ENCODE measurements around the gene FEN1.
A peak's percentile ranks its signal among the peaks of the same experiment; 100 is the strongest.

The FEN1 gene

DNA sequence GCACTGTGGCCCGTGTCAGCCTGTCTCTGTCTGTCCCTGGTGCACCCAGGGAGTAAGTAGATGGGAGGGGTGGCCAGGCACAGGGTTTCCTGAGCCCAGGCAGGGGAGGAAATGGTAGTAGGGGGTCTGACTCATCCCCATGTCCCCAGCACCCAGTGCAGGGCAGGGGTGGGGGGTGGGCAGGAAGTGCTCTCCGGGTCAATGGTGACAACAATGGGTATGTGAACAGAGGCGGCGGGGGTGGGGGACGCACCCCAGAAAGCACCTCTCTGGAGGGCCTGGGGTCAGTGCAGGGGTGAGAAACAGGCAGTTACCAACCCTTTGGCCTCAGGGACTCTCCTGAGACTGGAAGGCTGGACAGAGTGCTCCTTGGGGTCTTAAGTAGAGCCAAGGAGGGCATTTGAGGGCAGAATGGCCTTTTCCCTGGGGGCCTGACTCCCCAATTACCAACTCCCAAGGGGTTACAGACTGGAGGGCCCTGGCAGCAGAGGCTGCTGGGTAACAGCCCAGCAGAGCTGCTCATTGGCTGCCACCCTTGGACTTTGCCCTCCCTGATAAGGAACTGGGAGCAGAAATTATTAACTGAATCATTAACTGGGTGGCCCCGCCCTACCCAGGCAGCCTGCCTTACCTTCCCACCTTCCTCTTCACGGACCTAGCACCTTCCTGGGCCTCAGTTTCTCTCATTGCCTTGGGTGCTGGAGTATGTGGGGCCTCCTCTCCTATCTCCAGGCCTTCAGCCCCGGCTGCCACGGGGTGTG lies 36.1 kb upstream of the FEN1 start:
- H3K27ac ChIP-seq (ENCODE audit: low read depth in 2 of 2, low read length in 2 of 2), result peak overlapping the region; percentile 51 to 80
- H3K4me3 ChIP-seq (ENCODE audit: low read length in 2 of 2), result peak overlapping the region; percentile 32 to 60

DNA sequence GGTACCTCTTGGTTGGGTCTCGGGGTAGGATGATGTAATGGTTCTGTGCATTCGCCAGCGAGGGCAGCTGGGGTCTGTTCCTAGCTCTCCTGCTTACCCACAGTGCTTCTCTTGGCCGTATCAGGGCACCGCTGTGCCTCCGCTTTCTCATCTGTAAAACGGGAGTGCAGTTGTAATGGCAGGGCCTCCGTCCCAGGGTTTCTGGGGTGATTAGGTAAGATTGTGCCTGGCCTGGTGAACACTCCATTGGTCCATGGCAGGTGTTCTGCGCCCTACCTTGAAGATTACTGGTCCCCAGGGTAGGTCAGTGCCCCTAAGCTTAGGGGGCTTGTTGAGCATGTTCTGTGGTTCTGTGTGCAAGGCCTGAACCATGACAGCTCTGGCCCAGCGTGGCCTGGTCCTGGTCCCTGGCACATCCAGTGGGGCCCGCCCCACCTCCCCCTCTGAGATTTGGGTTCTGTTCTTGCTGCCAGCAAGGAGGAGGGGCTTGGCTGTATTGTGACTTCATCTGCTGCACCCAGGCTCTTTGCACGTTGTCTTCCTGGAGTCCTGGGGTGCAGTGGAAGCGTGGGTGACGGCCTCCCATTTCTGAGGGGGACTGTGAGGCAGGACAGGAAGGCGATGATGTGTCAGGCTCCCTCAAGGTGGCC lies 35.4 kb upstream of the FEN1 start:
- Histone ChIP-seq H3K9me3 (ENCODE audit: control insufficient read depth in 2 of 2, low read length in 2 of 2) (no peaks in the 10 kb centered on the region), H3K4me3 (ENCODE audit: low read length in 2 of 2) (peak overlapping the region; percentile 32 to 60), H3K27ac (ENCODE audit: low read depth in 2 of 2, low read length in 2 of 2) (peak overlapping the region; percentile 10 to 80), H3K9ac (ENCODE audit: low read depth in 1 of 2, low read length in 2 of 2) (peak overlapping the region; percentile 24 to 26), H3K36me3 (ENCODE audit: control insufficient read depth in 2 of 2, insufficient read depth in 2 of 2, low read length in 2 of 2) (no peaks in the 10 kb centered on the region), H3K4me1 (ENCODE audit: control insufficient read depth in 2 of 2, insufficient read depth in 2 of 2, low read length in 2 of 2) (peaks cover 25 to 28% of the 10 kb centered on the region in 2 donors), H3K27me3 (ENCODE audit: control insufficient read depth in 2 of 2, insufficient read depth in 2 of 2, low read length in 2 of 2) (no peaks in the 10 kb centered on the region)

More for the DNA sequence above, 36.1 kb upstream of the FEN1 start:
- Histone ChIP-seq H3K36me3 (ENCODE audit: control insufficient read depth in 2 of 2, insufficient read depth in 2 of 2, low read length in 2 of 2) (no peaks in the 10 kb centered on the region), H3K9me3 (ENCODE audit: control insufficient read depth in 2 of 2, low read length in 2 of 2) (no peaks in the 10 kb centered on the region), H3K4me1 (ENCODE audit: control insufficient read depth in 2 of 2, insufficient read depth in 2 of 2, low read length in 2 of 2) (peaks cover 31 to 32% of the 10 kb centered on the region in 2 donors), H3K9ac (ENCODE audit: low read depth in 1 of 2, low read length in 2 of 2) (peak overlapping the region; percentile 41 to 53), H3K27me3 (ENCODE audit: control insufficient read depth in 2 of 2, insufficient read depth in 2 of 2, low read length in 2 of 2) (peaks cover 0 to 5% of the 10 kb centered on the region in 2 donors)

DNA sequence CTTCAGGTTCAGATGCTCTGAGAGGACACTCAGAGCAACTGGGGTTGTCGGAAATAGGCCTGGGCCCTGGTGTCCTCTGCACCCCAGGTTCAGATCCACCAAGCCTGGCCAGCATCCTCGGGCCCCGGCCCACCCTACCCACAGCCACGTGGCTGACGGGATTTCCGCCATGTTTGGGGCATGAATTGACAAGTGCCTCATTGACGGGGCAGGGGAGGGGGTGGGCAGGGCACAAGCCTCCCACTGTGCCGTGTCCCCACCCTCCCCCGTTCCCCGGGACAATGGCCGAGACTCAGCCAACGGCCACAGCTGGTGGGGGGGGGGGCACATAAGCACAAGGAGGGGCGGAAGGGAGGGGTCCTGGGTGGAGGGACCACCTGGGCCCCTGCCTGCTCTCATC lies 31.8 kb upstream of the FEN1 start:
- Histone ChIP-seq H3K27ac (ENCODE audit: low read depth in 2 of 2, low read length in 2 of 2) (no peak overlapping the region), H3K36me3 (ENCODE audit: control insufficient read depth in 2 of 2, insufficient read depth in 2 of 2, low read length in 2 of 2) (no peaks in the 10 kb centered on the region), H3K9me3 (ENCODE audit: control insufficient read depth in 2 of 2, low read length in 2 of 2) (no peaks in the 10 kb centered on the region), H3K9ac (ENCODE audit: low read depth in 1 of 2, low read length in 2 of 2) (no peak overlapping the region), H3K27me3 (ENCODE audit: control insufficient read depth in 2 of 2, insufficient read depth in 2 of 2, low read length in 2 of 2) (no peaks in the 10 kb centered on the region), H3K4me1 (ENCODE audit: control insufficient read depth in 2 of 2, insufficient read depth in 2 of 2, low read length in 2 of 2) (peaks cover 17 to 20% of the 10 kb centered on the region in 2 donors), H3K4me3 (ENCODE audit: low read length in 2 of 2) (no peak overlapping the region)

DNA sequence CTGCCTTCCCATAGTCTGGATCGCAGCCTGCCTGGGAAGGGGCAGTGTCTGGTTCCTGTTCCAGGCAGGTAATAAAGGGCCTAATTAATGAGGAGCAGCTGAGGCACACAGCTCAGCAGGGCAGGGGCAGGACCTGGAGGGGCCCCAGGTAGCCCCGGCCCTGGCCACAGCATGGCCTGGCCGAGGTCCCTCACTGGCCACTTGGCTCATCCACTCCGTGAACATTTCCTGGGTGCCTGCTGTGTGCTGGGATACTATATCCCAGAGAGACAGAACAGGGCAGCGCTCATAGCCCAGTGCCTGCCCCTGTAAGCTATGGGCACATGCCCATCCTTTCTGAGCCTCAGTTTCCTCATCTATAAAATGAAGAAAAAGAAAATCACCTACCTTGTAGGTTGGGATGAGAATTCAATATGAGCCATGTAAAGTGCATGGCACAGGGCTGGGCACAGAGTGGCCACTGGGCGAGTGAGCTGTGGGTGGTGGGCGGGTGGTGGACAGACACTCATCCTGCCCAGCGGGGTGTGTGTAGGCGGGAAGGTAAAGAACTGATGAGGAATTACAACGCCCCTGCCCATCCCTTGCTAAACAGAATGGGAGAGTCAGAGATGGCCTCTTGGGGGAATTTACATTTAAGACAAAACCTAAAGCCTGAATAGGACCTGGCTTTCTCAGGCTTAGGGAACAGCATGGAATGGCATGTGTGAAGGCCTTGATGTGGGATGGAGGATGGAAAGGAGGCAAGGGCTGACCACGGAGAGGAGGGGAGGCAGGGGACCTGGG lies 31.1 kb upstream of the FEN1 start:
- H3K36me3 ChIP-seq (ENCODE audit: control insufficient read depth in 2 of 2, insufficient read depth in 2 of 2, low read length in 2 of 2), result no peaks in the 10 kb centered on the region
- H3K27me3 ChIP-seq (ENCODE audit: control insufficient read depth in 2 of 2, insufficient read depth in 2 of 2, low read length in 2 of 2), result no peaks in the 10 kb centered on the region
- no peak overlapping the region for H3K4me3 ChIP-seq (ENCODE audit: low read length in 2 of 2)
- no peak overlapping the region for H3K9ac ChIP-seq (ENCODE audit: low read depth in 1 of 2, low read length in 2 of 2)
- H3K27ac ChIP-seq (ENCODE audit: low read depth in 2 of 2, low read length in 2 of 2), result no peak overlapping the region
- H3K9me3 ChIP-seq (ENCODE audit: control insufficient read depth in 2 of 2, low read length in 2 of 2), result no peaks in the 10 kb centered on the region
- peaks cover 10 to 13% of the 10 kb centered on the region in 2 donors for H3K4me1 ChIP-seq (ENCODE audit: control insufficient read depth in 2 of 2, insufficient read depth in 2 of 2, low read length in 2 of 2)

DNA sequence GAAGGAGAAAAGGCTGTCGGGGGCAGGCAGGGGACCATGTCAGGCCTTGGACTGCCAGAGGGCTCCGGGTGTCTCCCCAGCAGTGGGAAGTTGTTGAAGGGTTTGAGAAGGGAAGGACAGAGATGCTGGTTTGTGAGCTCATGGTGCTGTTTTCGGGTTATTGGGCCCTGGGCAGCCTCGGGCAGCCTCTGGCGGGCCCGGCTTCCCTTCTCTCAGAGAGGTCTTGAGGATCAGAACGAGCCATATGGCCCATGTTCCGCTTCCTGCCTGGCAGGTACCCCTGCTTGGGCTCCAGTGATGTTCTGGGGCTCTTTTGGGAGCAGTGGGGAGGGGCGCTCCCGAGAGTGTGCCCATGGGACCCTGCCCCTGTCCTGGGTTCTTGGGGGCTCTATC lies 30.5 kb upstream of the FEN1 start:
- Histone ChIP-seq H3K9me3 (ENCODE audit: control insufficient read depth in 2 of 2, low read length in 2 of 2) (no peaks in the 10 kb centered on the region), H3K36me3 (ENCODE audit: control insufficient read depth in 2 of 2, insufficient read depth in 2 of 2, low read length in 2 of 2) (no peaks in the 10 kb centered on the region), H3K27ac (ENCODE audit: low read depth in 2 of 2, low read length in 2 of 2) (no peak overlapping the region), H3K27me3 (ENCODE audit: control insufficient read depth in 2 of 2, insufficient read depth in 2 of 2, low read length in 2 of 2) (no peaks in the 10 kb centered on the region), H3K4me1 (ENCODE audit: control insufficient read depth in 2 of 2, insufficient read depth in 2 of 2, low read length in 2 of 2) (peaks cover 6 to 8% of the 10 kb centered on the region in 2 donors), H3K9ac (ENCODE audit: low read depth in 1 of 2, low read length in 2 of 2) (no peak overlapping the region), H3K4me3 (ENCODE audit: low read length in 2 of 2) (no peak overlapping the region)

DNA sequence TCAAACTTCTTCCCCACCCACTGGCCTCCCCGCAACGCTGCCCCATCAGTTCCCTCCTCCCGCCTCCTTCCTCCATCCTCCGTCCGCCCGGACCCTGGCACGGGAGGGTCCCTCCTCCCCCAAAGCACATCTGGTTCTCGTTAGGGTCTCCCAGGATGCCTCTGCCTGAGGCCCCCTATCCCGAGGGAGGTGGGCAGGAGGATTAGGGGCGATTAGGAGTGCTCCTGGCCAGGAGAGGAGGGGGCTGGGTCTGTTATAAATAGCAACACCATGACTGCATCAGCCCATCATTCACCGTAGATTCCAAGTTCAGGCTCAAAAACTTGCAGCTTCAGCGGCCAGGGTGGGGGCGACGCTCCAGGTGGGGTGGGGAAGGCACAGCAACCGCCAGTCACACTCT lies 29.9 kb upstream of the FEN1 start:
- Histone ChIP-seq H3K9ac (ENCODE audit: low read depth in 1 of 2, low read length in 2 of 2) (no peak overlapping the region), H3K27ac (ENCODE audit: low read depth in 2 of 2, low read length in 2 of 2) (no peak overlapping the region)

DNA sequence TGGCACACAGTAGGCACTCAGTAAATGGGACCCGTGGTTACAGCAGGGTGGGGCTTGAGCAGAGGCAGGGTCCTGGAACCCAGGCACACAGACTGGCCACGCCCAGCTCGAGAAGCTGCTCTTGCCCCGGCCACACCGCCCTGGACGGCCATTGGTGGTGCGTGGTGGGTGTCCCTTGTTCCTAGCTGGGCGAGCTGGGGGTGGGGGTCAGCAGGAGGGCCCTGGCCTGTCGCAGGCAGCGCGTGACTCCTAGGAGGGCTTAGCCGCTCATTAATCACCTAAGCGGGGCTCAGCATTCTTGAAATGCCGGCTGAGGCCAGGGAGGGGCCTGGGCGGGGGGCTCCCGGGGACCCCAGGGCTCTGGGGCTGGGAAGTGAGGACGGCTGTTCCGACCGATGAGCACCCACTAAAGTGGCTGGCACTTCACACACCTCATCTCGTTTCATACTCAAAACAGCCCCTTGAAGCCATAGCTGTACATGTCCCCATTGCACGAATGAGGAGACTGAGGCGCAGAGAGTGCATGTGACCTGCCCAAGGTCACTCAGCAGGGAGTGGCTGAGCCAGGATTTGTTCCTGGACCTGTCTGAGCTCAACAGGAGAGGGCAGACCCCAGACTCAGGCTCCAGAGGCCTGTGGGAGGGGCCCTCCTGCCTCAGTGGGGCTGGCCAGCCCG lies 28.6 kb upstream of the FEN1 start:
- no peak overlapping the region for H3K9ac ChIP-seq (ENCODE audit: low read depth in 1 of 2, low read length in 2 of 2)

More for the DNA sequence above, 29.9 kb upstream of the FEN1 start:
- no peaks in the 10 kb centered on the region for H3K9me3 ChIP-seq (ENCODE audit: control insufficient read depth in 2 of 2, low read length in 2 of 2)
- no peak overlapping the region for H3K4me3 ChIP-seq (ENCODE audit: low read length in 2 of 2)
- no peaks in the 10 kb centered on the region for H3K36me3 ChIP-seq (ENCODE audit: control insufficient read depth in 2 of 2, insufficient read depth in 2 of 2, low read length in 2 of 2)
- H3K4me1 ChIP-seq (ENCODE audit: control insufficient read depth in 2 of 2, insufficient read depth in 2 of 2, low read length in 2 of 2), result peaks cover under 1 to 2% of the 10 kb centered on the region in 2 donors
- no peaks in the 10 kb centered on the region for H3K27me3 ChIP-seq (ENCODE audit: control insufficient read depth in 2 of 2, insufficient read depth in 2 of 2, low read length in 2 of 2)

DNA sequence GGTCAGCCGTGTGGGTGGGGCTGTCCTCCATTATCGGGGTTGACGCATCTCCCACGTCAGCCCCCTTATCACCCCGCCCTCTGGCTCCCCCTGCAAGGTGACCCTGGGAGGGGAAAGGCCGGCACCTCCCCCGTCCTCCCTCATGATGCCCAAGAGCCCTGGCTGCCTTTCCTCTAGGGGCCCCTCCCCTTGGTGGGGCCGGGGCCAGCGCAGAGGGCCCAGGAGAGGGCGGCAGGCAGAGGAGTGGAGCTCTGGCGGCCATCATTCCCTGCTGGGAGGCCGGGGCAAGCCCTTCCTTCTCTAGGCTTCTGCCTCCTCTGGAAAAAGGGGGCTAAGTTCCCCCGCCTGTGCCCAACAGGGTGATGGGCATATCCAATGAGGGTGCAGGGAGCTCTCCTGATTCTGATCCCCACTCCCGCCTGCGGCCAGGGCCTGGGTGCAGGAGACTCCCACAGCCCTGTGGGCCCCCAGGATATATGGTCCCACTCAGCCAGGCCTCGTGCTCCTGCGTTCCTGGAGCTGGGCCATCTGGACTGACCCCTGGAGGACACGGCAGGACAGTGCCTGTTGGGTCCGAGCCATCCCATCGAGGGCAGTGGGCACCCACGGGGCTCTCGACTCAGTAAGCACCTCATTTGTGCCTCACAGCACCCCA lies 28.0 kb upstream of the FEN1 start:
- Histone ChIP-seq H3K9ac (ENCODE audit: low read depth in 1 of 2, low read length in 2 of 2) (no peak overlapping the region), H3K27ac (ENCODE audit: low read depth in 2 of 2, low read length in 2 of 2) (no peak overlapping the region), H3K9me3 (ENCODE audit: control insufficient read depth in 2 of 2, low read length in 2 of 2) (no peaks in the 10 kb centered on the region), H3K27me3 (ENCODE audit: control insufficient read depth in 2 of 2, insufficient read depth in 2 of 2, low read length in 2 of 2) (no peaks in the 10 kb centered on the region), H3K36me3 (ENCODE audit: control insufficient read depth in 2 of 2, insufficient read depth in 2 of 2, low read length in 2 of 2) (no peaks in the 10 kb centered on the region), H3K4me3 (ENCODE audit: low read length in 2 of 2) (no peak overlapping the region), H3K4me1 (ENCODE audit: control insufficient read depth in 2 of 2, insufficient read depth in 2 of 2, low read length in 2 of 2) (peaks cover 0 to 2% of the 10 kb centered on the region in 2 donors)

More for the DNA sequence above, 28.6 kb upstream of the FEN1 start:
- Histone ChIP-seq H3K4me1 (ENCODE audit: control insufficient read depth in 2 of 2, insufficient read depth in 2 of 2, low read length in 2 of 2) (peaks cover 0 to 2% of the 10 kb centered on the region in 2 donors), H3K27ac (ENCODE audit: low read depth in 2 of 2, low read length in 2 of 2) (no peak overlapping the region), H3K27me3 (ENCODE audit: control insufficient read depth in 2 of 2, insufficient read depth in 2 of 2, low read length in 2 of 2) (no peaks in the 10 kb centered on the region), H3K4me3 (ENCODE audit: low read length in 2 of 2) (no peak overlapping the region), H3K9me3 (ENCODE audit: control insufficient read depth in 2 of 2, low read length in 2 of 2) (no peaks in the 10 kb centered on the region), H3K36me3 (ENCODE audit: control insufficient read depth in 2 of 2, insufficient read depth in 2 of 2, low read length in 2 of 2) (no peaks in the 10 kb centered on the region)

DNA sequence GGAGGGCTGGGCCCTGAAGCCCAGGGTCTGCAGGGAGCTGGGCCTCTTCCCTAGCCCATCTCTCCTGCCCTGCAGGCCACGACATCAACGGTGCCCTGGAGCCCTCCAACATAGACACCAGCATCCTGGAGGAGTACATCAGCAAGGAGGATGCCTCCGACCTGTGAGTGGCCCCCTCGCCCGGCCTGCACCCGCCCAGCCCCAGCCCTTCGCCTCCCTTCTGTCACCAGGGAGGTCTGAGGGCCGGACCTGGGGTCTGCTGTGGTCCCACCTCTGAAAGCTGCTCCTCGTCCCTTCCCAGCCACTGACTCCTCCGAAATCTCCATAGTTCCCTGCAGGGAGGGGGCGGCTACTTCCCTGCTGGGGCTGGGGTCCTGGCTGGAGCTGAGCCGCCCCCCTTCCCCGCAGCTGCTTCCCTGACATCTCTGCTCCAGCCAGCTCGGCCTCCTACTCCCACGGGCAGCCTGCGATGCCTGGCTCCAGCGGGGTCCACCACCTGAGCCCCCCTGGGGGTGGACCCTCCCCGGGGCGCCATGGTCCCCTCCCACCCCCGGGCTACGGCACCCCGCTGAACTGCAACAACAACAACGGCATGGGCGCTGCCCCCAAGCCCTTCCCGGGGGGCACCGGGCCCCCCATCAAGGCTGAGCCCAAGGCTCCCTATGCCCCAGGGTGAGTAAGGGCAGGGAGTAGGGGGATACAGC lies 27.0 kb upstream of the FEN1 start:
- H3K9ac ChIP-seq (ENCODE audit: low read depth in 1 of 2, low read length in 2 of 2), result no peak overlapping the region
- no peaks in the 10 kb centered on the region for H3K9me3 ChIP-seq (ENCODE audit: control insufficient read depth in 2 of 2, low read length in 2 of 2)
- H3K27me3 ChIP-seq (ENCODE audit: control insufficient read depth in 2 of 2, insufficient read depth in 2 of 2, low read length in 2 of 2), result no peaks in the 10 kb centered on the region
- H3K4me3 ChIP-seq (ENCODE audit: low read length in 2 of 2), result no peak overlapping the region
- H3K4me1 ChIP-seq (ENCODE audit: control insufficient read depth in 2 of 2, insufficient read depth in 2 of 2, low read length in 2 of 2), result peaks cover 0 to 2% of the 10 kb centered on the region in 2 donors
- H3K27ac ChIP-seq (ENCODE audit: low read depth in 2 of 2, low read length in 2 of 2), result no peak overlapping the region
- no peaks in the 10 kb centered on the region for H3K36me3 ChIP-seq (ENCODE audit: control insufficient read depth in 2 of 2, insufficient read depth in 2 of 2, low read length in 2 of 2)

Measured in mucosa of rectum (tissue), 2 donors.